Right cardiac atrium (tissue), 5 donors: ENCODE measurements around the gene RAB11FIP3. TPM values are rescaled to one million over a fixed set of nuclear protein-coding genes. Genes with fewer than 3 reads are reported as not detected.
"Not testable (repeated sequence)": the region's sequence is repeated elsewhere in the genome, so short reads cannot be mapped to it uniquely, and the experiment has no call there.

Experiments used
- ATAC-seq, 2 donors: fragments of 200-7000 bp; cut with Tn5 transposase; one replicate each; pipeline versions ENCODE4 v1.8.0 to v1.9.1; 2020; ENCODE audit warnings: moderate library complexity in 2 of 2, mild to moderate bottlenecking in 1 of 2
- DNase-seq, 3 donors: peaks; one replicate each; pipeline ENCODE4 v3.0.0-alpha.2; 2020
- H3K27ac ChIP-seq: one replicate; pipeline ENCODE4 v1.5.1; 2013; ENCODE audit warnings: mild to moderate bottlenecking, low read length, control low read depth, moderate library complexity
- H3K27me3 ChIP-seq: one replicate; pipeline ENCODE4 v1.6.1; 2013; ENCODE audit not compliant: control insufficient read depth, insufficient read depth
- H3K4me1 ChIP-seq: one replicate; pipeline ENCODE4 v1.6.1; 2013; ENCODE audit warnings: low read length; ENCODE audit not compliant: control insufficient read depth, insufficient read depth
- H3K4me3 ChIP-seq: one replicate; pipeline ENCODE4 v1.5.1; 2013; ENCODE audit warnings: low read length, control low read depth
- H3K9me3 ChIP-seq: one replicate; pipeline ENCODE4 v1.6.1; 2013; ENCODE audit warnings: low read length; ENCODE audit not compliant: control insufficient read depth
- WGBS: extraction: QIAGEN DNeasy Blood & Tissue Kit; methylation state at CpG from one replicate; pipeline ENCODE4 v1.1.7; 2013; 5-methylcytosine and 5-hydroxymethylcytosine counted together
- intact Hi-C, 4 donors: fragments of 100-400 bp; cut with DNase I; formaldehyde crosslinking; loops; one replicate each; pipeline versions ENCODE4 v1.11.0 to v1.14.0; 2022 to 2023
- polyA plus RNA-seq: library from polyadenylated mRNA; stranded (reverse); fragments of 200-250 nt; gene quantifications from one replicate; pipeline ENCODE4 v1.2.3, GENCODE V29; 2013
- total RNA-seq, 4 donors: library from RNA; stranded (reverse); fragmentation: NEBNext Ultra II Directional; extraction: Animal tissue kit (Norgen Biotek cat#: 25700); gene quantifications; one replicate each; pipeline ENCODE4 v1.2.1, GENCODE V29; 2021
- donor health status: healthy with polysubstance abuse.
- donor health status: DM: no; HTN: yes; CAD: no.
- donor health status: DM: no; HTN: no; CAD: no.
- donor health status: DM: no; HTN: yes; CAD: no; lungs with severe emphysema.
- donor health status: DM: yes; HTN: yes; CAD: no.

Gene RAB11FIP3
- total and polyA plus RNA-seq, 5 donors: 25.1 to 44.6 (median 34.2) TPM

DNA sequence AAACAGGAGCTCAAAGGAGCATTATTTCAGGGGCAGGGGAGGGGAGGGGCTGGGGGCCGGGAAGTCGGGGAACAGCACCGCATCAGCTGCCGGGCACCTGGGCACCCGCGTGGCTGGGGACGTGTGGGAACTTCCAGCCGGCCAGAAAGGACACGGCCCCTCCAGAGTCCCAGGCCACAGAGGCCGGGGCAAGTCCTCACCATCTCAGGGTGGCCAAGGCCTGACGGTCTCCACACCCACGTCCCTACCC is 44.8 kb upstream of the RAB11FIP3 start:
- 9% methylated on average over 12 of the region's 12 CpGs for WGBS
- Histone ChIP-seq H3K4me1 (no peaks in the 10 kb centered on the region), H3K4me3 (peak overlapping the region; percentile 97), H3K9me3 (no peaks in the 10 kb centered on the region), H3K27ac (no peak overlapping the region), H3K27me3 (no peaks in the 10 kb centered on the region)
- intact Hi-C loops: no loop called here
- ATAC-seq: peak; percentile 9 to 42
- DNase-seq: peak in 1 of 3 donors; percentile 55

- no peak overlapping the region for H3K27ac ChIP-seq
- ATAC-seq: peak; percentile 46 to 53
Measured at GRCh38 chr16:381012-381788, 44.2 kb upstream of the RAB11FIP3 start.

DNA sequence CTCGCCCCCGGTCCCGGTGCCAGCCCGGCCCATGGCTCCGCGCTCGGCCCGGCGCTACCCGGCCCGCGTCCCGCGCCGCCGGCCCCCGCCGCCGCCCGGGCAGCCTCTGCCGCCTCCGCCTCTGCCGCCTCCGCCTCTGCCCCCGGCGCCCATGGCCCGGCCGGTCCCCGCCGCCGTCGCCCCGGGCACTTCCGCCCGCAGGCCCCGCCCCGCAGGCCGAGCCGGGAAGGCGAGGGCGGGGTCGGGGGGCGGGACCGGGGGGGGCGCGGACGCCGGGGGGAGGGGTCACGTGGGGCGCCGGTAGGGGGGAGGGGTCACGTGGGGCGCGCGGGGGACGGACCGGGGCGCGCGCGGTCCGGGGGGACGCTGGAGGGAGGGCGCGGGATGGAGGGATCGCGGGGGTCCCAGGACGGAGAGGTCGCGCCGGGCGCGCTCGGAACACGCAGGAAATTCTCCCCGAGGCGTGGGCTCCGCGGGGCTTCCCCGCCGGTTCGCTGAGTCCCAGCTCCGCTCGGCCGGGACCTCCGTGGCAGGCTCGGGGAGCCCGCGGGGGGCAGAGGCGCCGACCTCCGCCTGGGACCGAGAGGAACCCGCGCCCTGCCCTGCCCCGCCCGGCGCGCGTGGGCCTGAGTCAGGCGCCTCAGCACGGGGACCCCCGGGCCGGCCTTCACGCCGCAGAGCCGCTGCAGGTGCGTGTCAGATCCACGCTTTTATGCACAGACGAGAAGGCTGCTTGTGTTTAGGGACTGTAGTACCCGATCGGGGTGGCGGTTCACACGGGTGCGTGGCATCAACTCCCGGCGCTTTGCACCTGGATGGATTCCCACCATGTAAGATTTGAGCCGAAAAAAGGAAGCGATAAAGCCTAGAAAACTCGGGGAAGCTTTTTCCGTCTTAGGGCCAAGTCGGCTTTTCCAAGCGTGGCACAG is 43.4 kb upstream of the RAB11FIP3 start, which contains the start of gene PGAP6:
Gene PGAP6, minus strand, starts transcription at position 190 of the 929 bp plus-strand sequence. Its CDS starts 157 bp downstream, at position 33.
- under 1% methylated on average over 121 of the region's 123 CpGs for WGBS
- ATAC-seq: peak; percentile 49 to 69
- peak within 1 kb of the TSS; percentile 73 for H3K27ac ChIP-seq
- no peaks in the 10 kb centered on the region for H3K9me3 ChIP-seq
- intact Hi-C loops: no loop called here
- no peaks in the 10 kb centered on the region for H3K27me3 ChIP-seq
- DNase-seq: peak; percentile 61 to 89 (median 84)
- peak within 1 kb of the TSS; percentile 97 for H3K4me3 ChIP-seq
- no peaks in the 10 kb centered on the region for H3K4me1 ChIP-seq

More at GRCh38 chr16:381012-381788, 44.2 kb upstream of the RAB11FIP3 start:
- H3K9me3 ChIP-seq: no peaks in the 10 kb centered on the region
- intact Hi-C loops: no loop called here
- H3K27me3 ChIP-seq: no peaks in the 10 kb centered on the region
- H3K4me1 ChIP-seq: no peaks in the 10 kb centered on the region
- peak; percentile 52 to 81 (median 76) for DNase-seq
- 1% methylated on average over 73 of the region's 73 CpGs for WGBS
- H3K4me3 ChIP-seq: peak overlapping the region; percentile 97

DNA sequence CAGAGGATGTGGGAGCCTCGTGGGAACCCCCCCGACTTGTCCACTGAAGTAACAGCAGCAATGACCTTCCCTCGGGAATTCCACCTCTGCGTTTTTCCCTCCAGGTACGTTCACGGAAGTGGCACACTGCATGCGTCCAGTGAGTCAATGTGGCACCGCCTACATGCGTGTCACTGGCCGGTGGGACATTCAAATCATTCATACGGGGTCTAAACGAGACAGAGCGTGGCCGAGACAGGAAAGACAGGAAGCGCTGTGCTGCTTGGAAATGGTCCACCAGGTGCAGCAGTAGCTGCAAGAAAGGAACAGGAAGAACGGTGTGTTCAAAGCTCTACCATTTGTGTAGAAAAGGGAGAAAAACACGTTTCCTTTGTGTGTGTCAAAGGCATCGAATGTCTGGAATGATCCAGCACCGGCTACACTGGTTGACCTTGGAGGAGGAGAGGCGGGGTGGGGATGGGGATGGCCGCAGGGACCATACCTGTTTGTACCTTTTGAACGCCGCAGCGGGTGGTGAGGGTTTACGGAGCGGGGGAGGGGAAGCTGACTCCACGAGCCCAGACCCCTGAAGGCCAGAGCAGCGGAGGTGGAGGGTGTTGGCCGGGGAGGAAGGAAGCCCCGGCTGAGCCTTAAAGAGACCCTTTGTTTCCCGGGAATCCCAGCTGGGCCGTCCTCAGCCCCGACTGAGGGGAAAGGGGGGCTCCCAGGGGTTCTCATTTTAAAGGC is 42.0 kb upstream of the RAB11FIP3 start:
- H3K4me3 ChIP-seq: no peak overlapping the region

DNA sequence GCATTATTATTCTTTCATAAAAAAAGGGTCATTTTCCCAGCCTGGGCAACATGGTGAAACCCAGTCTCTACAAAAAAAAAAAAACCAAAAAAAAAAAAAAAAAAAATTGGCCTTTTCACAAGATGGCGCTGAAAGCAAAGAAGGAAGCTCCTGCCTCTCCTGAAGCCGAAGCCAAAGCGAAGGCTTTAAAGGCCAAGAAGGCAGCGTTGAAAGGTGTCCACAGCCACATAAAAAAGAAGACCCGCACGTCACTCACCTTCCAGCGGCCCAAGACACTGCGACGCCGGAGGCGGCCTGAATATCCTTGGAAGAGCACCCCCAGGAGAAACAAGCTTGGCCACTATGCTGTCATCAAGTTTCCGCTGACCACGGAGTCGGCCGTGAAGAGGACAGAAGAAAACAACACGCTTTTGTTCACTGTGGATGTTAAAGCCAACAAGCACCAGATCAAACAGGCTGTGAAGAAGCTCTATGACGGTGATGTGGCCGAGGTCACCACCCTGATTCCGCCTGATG is 38.8 kb upstream of the RAB11FIP3 start:
- Histone ChIP-seq H3K4me1 (no peaks in the 10 kb centered on the region), H3K4me3 (no peak overlapping the region), H3K27me3 (no peaks in the 10 kb centered on the region), H3K9me3 (no peaks in the 10 kb centered on the region), H3K27ac (peak overlapping the region; percentile 14)
- 47% methylated on average over 19 of the region's 19 CpGs for WGBS
- intact Hi-C loops: no loop called here
- no peak for ATAC-seq
- peak in 2 of 3 donors; percentile 57 to 66 for DNase-seq

More for the DNA sequence above, 42.0 kb upstream of the RAB11FIP3 start:
- DNase-seq: peak in 1 of 3 donors; percentile 53
- Histone ChIP-seq H3K4me1 (no peaks in the 10 kb centered on the region), H3K9me3 (no peaks in the 10 kb centered on the region), H3K27me3 (no peaks in the 10 kb centered on the region), H3K27ac (peak overlapping the region; percentile 21)
- 49% methylated on average over 33 of the region's 33 CpGs for WGBS
- intact Hi-C loops: no loop called here
- no peak for ATAC-seq

DNA sequence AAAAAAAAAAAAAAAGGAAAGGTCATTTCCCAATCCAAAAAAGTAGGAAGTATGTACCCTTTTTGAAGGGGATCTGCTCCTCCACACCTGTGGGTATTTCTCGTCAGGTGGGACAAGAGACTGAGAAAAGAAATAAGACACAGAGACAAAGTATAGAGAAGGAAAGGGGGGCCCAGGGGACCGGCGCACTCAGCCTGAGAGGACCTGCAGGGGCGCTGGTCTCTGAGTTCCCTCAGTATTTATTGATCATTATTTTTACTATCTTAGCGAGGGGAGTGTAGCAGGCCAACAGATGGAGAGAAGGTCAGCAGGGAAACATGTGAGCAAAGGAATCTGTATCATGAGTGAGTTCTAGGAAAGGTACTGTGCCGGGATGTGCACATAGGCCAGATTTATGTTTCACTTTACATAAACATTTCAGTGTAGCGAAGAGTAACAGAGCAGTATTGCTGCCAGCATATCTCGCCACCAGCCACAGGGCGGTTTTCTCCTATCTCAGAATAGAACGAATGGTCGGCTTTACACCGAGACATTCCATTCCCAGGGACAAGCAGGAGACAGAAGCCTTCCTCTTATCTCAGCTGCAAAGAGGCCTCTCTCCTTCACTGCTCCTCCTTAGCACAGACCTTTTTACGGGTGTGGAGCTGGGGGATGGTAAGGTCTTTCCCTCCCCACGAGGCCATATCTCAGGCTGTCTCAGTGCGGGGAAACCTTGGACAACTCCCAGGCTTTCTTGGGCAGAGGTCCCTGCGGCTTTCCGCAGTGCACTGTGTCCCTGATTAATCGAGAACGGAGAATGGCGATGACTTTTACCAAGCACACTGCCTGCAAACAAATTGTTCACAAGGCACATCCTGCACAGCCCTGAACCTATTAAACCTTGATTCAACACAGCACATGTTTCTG is 37.4 kb upstream of the RAB11FIP3 start:
- H3K27me3 ChIP-seq, intact Hi-C loops, H3K4me3 ChIP-seq, H3K9me3 ChIP-seq, H3K4me1 ChIP-seq: not testable (repeated sequence)
- H3K27ac ChIP-seq: peak overlapping the region; percentile 79
- DNase-seq (peak in 2 of 3 donors; percentile 78 to 79), ATAC-seq (peak in 1 of 2 donors; percentile 12)
- WGBS: 32% methylated on average over 20 of the region's 20 CpGs

- ATAC-seq: no peak
- H3K4me3 ChIP-seq: no peak overlapping the region
- no peak overlapping the region for H3K27ac ChIP-seq
- intact Hi-C loops: no loop called here
- H3K4me1 ChIP-seq: no peaks in the 10 kb centered on the region
- no peaks in the 10 kb centered on the region for H3K9me3 ChIP-seq
- DNase-seq: peak in 2 of 3 donors; percentile 30 to 33
- WGBS: 83% methylated on average over 10 of the region's 10 CpGs
- H3K27me3 ChIP-seq: no peaks in the 10 kb centered on the region
Measured at GRCh38 chr16:389352-389751, 36.1 kb upstream of the RAB11FIP3 start.

- intact Hi-C loops: loop anchor here in 1 of 4 donors (10.0 kb wide), 1 partner anchor 273 kb away; the partner anchor contains the start of gene RHOT2
- DNase-seq: peak; percentile 58 to 84 (median 80)
- H3K4me3 ChIP-seq: no peak overlapping the region
- H3K27me3 ChIP-seq: no peaks in the 10 kb centered on the region
- no peaks in the 10 kb centered on the region for H3K4me1 ChIP-seq
- H3K27ac ChIP-seq: no peak overlapping the region
- 69% methylated on average over 7 of the region's 7 CpGs for WGBS
- no peaks in the 10 kb centered on the region for H3K9me3 ChIP-seq
- ATAC-seq: peak; percentile 36 to 64
Measured at GRCh38 chr16:391885-392335, 33.5 kb upstream of the RAB11FIP3 start.

DNA sequence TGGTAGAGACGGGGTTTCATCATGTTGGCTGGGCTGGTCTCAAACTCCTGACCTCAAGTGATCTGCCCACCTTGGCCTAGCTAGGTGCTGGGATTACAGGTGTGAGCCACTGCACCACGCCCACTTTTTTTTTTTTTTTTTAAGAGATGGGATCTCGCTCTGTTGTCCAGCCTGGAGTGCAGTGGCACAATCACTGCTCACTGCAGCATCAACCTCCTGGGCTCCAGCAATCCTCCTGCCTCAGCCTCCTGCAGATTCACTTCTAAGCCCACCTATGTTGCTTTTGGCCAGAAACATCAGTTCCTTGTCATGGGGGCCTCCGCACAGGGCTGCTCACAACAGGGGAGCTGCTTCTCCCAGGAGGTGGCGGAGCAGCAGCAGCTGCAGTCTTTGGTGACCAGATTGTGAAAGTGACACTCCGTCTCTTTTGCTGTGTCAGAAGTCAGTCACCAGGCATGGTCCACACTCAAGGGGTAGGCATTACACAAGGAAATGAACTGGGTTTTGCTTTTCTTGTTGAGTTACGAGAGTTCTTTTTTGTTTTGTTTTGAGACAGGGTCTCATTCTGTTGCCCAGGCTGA is 32.9 kb upstream of the RAB11FIP3 start:
- Histone ChIP-seq H3K27ac (no peak overlapping the region), H3K4me3 (no peak overlapping the region), H3K27me3 (no peaks in the 10 kb centered on the region), H3K4me1 (no peaks in the 10 kb centered on the region), H3K9me3 (no peaks in the 10 kb centered on the region)
- intact Hi-C loops: loop anchor here in 1 of 4 donors (10.0 kb wide), 1 partner anchor 272 kb away; the partner anchor contains the start of gene RHOT2
- ATAC-seq (no peak), DNase-seq (peak in 1 of 3 donors; percentile 30)
- 92% methylated on average over 7 of the region's 7 CpGs for WGBS
